GM18909 (cell line): ENCODE data around the gene CDH4.

ENCODE experiments used
- ATAC-seq: cut with Tn5 transposase; IDR thresholded peaks from one replicate; pipeline ENCODE4 v1.9.1; 2021; ENCODE audit warnings: mild to moderate bottlenecking; ENCODE audit not compliant: unreplicated experiment, poor library complexity

The CDH4 gene

GRCh38 chr20:61931476-61932198, 679.6 kb downstream of the CDH4 start:
- ATAC-seq: no peak

GRCh38 chr20:61932199-61932592, 680.1 kb downstream of the CDH4 start:
- ATAC-seq: no peak

- ATAC-seq: no peak
These were observed 680.8 kb downstream of the CDH4 start for GRCh38 chr20:61932711-61933480.

- ATAC-seq: no peak
These were observed 681.5 kb downstream of the CDH4 start for GRCh38 chr20:61933481-61933950.

GRCh38 chr20:61933951-61934715, 682.1 kb downstream of the CDH4 start:
- no peak for ATAC-seq

- ATAC-seq: no peak
These were observed 682.9 kb downstream of the CDH4 start for GRCh38 chr20:61934716-61935530.

- ATAC-seq: no peak
These were observed 684.1 kb downstream of the CDH4 start for GRCh38 chr20:61935926-61936700.

GRCh38 chr20:61936701-61937131, 684.7 kb downstream of the CDH4 start:
- no peak for ATAC-seq

- no peak for ATAC-seq
These were observed 685.3 kb downstream of the CDH4 start for GRCh38 chr20:61937146-61937962.

- ATAC-seq: no peak
These were observed 686.1 kb downstream of the CDH4 start for GRCh38 chr20:61937963-61938838.

- ATAC-seq: no peak
These were observed 687.0 kb downstream of the CDH4 start for GRCh38 chr20:61938839-61939690.

- ATAC-seq: no peak
These were observed 687.8 kb downstream of the CDH4 start for GRCh38 chr20:61939691-61940360.

DNA sequence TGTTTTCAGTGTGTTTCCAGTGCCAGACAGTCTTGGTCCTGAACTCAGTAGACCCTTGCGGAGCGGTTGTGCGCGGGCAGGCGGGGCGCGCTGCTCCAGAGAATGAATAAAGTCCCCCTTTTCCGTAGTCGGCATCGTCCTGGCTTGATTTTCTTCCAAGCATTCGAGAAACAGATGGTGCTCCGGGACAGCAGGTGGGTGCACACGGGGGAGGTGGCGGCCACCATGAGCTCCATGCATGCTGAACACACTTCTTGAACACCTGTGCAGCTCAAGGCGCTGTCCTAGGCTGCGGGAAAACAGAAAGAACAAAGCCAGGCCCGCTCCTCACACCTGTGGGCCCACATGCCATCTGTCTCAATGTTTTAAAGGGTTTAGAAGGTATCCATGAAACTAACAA, 688.4 kb downstream of the CDH4 start:
- no peak for ATAC-seq

DNA sequence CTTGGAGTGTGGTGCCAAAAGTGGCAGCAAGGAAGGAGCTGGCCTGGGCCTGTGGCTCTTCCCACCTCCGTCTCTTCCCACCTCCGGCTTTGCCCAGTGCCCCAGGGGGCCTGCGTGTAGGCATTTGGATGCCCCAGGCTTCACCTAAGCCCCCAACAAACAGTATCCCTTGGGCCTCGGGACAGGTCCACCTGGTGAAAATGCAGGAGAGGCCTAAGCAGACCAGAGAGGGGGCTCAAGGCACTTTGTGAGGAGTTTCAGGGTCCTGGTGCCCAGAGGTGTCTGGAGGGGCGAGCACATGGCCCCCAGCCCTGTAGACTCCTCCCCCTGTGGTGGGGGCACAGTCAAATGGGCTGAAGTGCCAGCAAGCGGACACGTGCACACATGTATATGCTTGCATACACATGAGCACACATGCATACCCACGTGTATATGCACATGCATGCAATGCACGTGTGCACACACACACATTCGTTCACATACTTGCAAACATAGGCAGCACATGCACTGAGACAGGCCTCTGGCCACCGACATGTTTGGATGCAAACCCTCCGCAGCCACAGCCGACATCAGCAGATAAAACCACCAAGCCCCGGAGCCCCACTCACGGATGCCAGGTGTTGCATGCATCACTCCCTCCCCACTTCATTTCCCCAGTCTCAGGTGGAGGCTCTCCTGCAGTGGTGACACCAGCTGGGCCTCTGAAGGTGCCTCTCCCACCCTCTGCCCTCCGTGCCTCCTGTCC, 689.1 kb downstream of the CDH4 start:
- no peak for ATAC-seq

DNA sequence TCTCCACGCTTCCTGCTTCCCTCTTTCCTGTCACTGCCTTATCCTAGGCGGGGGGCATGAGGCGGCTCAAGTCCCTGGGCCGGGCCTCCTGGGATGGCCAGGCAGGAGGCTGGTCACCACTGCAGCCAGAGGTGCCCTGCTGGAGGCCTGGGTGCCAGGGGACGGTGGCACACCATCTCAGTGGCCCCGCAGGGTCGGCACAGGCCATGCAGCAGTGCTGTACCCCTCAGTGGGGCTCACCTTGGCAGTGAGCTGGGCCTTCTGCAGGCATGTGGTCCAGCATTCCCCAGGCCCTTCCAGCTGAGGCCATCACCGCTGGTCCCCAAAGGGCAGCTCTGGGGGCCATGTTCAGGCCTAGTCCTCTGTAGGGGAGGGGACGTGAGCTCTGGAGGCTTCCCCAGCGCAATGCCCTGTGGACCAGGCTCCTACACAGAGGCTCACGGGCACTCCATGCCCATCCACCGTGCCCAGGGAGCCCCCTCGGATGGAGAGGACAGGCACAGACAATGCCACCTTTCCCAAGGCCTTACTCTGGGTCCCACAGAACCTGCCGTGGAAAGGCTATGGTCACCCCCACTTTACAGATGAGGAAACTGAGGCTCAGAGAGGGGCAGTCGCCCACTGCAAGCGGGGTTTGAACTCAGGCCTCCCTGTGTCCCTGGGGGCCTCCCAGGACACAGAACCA, 689.8 kb downstream of the CDH4 start:
- no peak for ATAC-seq
